H1 (cell line): ENCODE measurements around the gene POLH. TPM values are rescaled to one million over a fixed set of nuclear protein-coding genes. Genes with fewer than 3 reads are reported as not detected.
"Not testable (repeated sequence)": the region's sequence is repeated elsewhere in the genome, so short reads cannot be mapped to it uniquely, and the experiment has no call there.

ENCODE experiments used
- CTCF ChIA-PET: fragments of 300-600 bp; sonication (Branson Sonifier 250); formaldehyde crosslinking; loops from one replicate; lab custom pipeline; 2021; ENCODE audit not compliant: partially characterized antibody; lab: Charles Lee
- POLR2A ChIA-PET: fragments of 300-600 bp; sonication (Branson Sonifier 250); formaldehyde crosslinking; loops from one replicate; lab custom pipeline; 2021; ENCODE audit warnings: inconsistent platforms; ENCODE audit not compliant: partially characterized antibody; lab: Charles Lee
- DNase-seq, 2 experiments: peaks; one replicate each; pipeline versions ENCODE4 v3.0.0 to v3.0.0-alpha.2; 2010 to 2022; ENCODE audit warnings: low spot score in 2 of 2, low read depth in 1 of 2, mixed read lengths in 1 of 2
- FAIRE-seq: peaks from 2 replicates; lab custom pipeline; 2011; peaks lifted over from hg19 to GRCh38; lab: Jason Lieb, UNC
- H2AFZ ChIP-seq: 2 replicates; pipeline ENCODE4 v1.8.1; 2012; ENCODE audit warnings: low read length, inconsistent platforms
- H2AK5ac ChIP-seq: 2 replicates; pipeline ENCODE4 v1.6.1; 2013; ENCODE audit warnings: low read depth, low read length
- H2BK120ac ChIP-seq: replicated peaks from 2 replicates; pipeline ENCODE3; 2013; ENCODE audit warnings: low read depth, low read length, inconsistent platforms
- H2BK12ac ChIP-seq: 2 replicates; pipeline ENCODE4 v1.6.1; 2013; ENCODE audit warnings: low read depth, low read length
- H2BK15ac ChIP-seq: 2 replicates; pipeline ENCODE4 v1.6.1; 2013; ENCODE audit warnings: low read length
- H2BK20ac ChIP-seq: 2 replicates; pipeline ENCODE4 v1.6.1; 2013; ENCODE audit warnings: low read length
- H2BK5ac ChIP-seq: 2 replicates; pipeline ENCODE4 v1.6.1; 2013; ENCODE audit warnings: low read depth, low read length
- H3K14ac ChIP-seq: 2 replicates; pipeline ENCODE4 v1.6.1; 2013; ENCODE audit warnings: inconsistent platforms; ENCODE audit not compliant: insufficient read length
- H3K18ac ChIP-seq: 2 replicates; pipeline ENCODE4 v1.6.1; 2013; ENCODE audit warnings: low read length; ENCODE audit errors: extremely low read depth
- H3K23ac ChIP-seq: 2 replicates; pipeline ENCODE4 v1.6.1; 2013; ENCODE audit warnings: inconsistent platforms; ENCODE audit not compliant: insufficient read length
- H3K23me2 ChIP-seq: 2 replicates; pipeline ENCODE4 v1.6.1; 2013; ENCODE audit warnings: low read depth, low read length
- H3K27ac ChIP-seq: 2 replicates; pipeline ENCODE4 v1.6.1; 2011; ENCODE audit warnings: low read depth, low read length, inconsistent platforms
- H3K27me3 ChIP-seq, 4 experiments: replicated peaks in 1 of 4; 1 replicate in 1 of 4; 2 replicates in 3 of 4; pipeline versions ENCODE4 v1.6.1 to v1.8.1; 2011 to 2013; ENCODE audit warnings: low read length in 3 of 4, mild to moderate bottlenecking in 3 of 4, inconsistent platforms in 2 of 4, mixed read lengths in 2 of 4, moderate library complexity in 1 of 4; ENCODE audit not compliant: control insufficient read depth in 3 of 4, insufficient read depth in 3 of 4; ENCODE audit errors: extremely low read depth in 1 of 4
- H3K36me3 ChIP-seq, 4 experiments: 2 replicates each; pipeline versions ENCODE4 v1.6.1 to v1.8.1; 2011 to 2013; ENCODE audit warnings: mild to moderate bottlenecking in 4 of 4, low read length in 3 of 4, moderate library complexity in 2 of 4, control low read depth in 1 of 4, inconsistent platforms in 1 of 4; ENCODE audit not compliant: insufficient read depth in 4 of 4, control insufficient read depth in 2 of 4
- H3K4ac ChIP-seq: replicated peaks from 2 replicates; pipeline ENCODE3; 2013; ENCODE audit warnings: low read length, low read depth, mixed read lengths, inconsistent platforms; ENCODE audit not compliant: insufficient read length
- H3K4me1 ChIP-seq, 4 experiments: replicated peaks in 1 of 4; 1 replicate in 1 of 4; 2 replicates in 3 of 4; pipeline versions ENCODE4 v1.6.1 to v1.8.1; 2011 to 2013; ENCODE audit warnings: low read length in 3 of 4, inconsistent platforms in 2 of 4, mixed read lengths in 1 of 4; ENCODE audit not compliant: insufficient read depth in 4 of 4, control insufficient read depth in 3 of 4
- H3K4me2 ChIP-seq, 2 experiments: 2 replicates each; pipeline versions ENCODE4 v1.6.1 to v1.8.1; 2011 to 2013; ENCODE audit warnings: low read depth in 2 of 2, low read length in 2 of 2, control low read depth in 1 of 2, inconsistent platforms in 1 of 2, mild to moderate bottlenecking in 1 of 2; ENCODE audit not compliant: insufficient read depth in 1 of 2
- H3K4me3 ChIP-seq, 4 experiments: fragments of 200-600, 300-600 bp in 1 of 4; sonication (generic), shearing (Covaris generic), sonication (Bioruptor Twin) in 1 of 4; 2 replicates each; pipeline versions ENCODE4 v1.5.1 to v1.8.1; 2011 to 2016; ENCODE audit warnings: low read length in 4 of 4, low read depth in 3 of 4, control low read depth in 2 of 4, inconsistent platforms in 2 of 4, mild to moderate bottlenecking in 2 of 4, mixed read lengths in 1 of 4, moderate library complexity in 1 of 4; ENCODE audit not compliant: insufficient read depth in 2 of 4; ENCODE audit errors: extremely low read depth in 1 of 4
- H3K56ac ChIP-seq: replicated peaks from 2 replicates; pipeline ENCODE3; 2013; ENCODE audit warnings: low read depth, mild to moderate bottlenecking, mixed read lengths, low read length, inconsistent platforms; ENCODE audit not compliant: insufficient read length
- H3K79me1 ChIP-seq: 2 replicates; pipeline ENCODE4 v1.6.1; 2013; ENCODE audit warnings: low read depth, low read length, control low read depth
- H3K79me2 ChIP-seq, 2 experiments: 2 replicates each; pipeline versions ENCODE4 v1.6.1 to v1.8.1; 2012 to 2013; ENCODE audit warnings: low read length in 2 of 2, mild to moderate bottlenecking in 2 of 2, inconsistent platforms in 1 of 2; ENCODE audit not compliant: insufficient read depth in 2 of 2, control insufficient read depth in 1 of 2
- H3K9ac ChIP-seq, 4 experiments: replicated peaks in 1 of 4; 1 replicate in 1 of 4; 2 replicates in 3 of 4; pipeline versions ENCODE4 v1.6.1 to v1.8.1; 2011 to 2013; ENCODE audit warnings: low read depth in 3 of 4, low read length in 3 of 4, control low read depth in 2 of 4, mild to moderate bottlenecking in 2 of 4, moderate library complexity in 2 of 4, inconsistent platforms in 1 of 4; ENCODE audit errors: extremely low read depth in 1 of 4
- H3K9me3 ChIP-seq, 2 experiments: 2 replicates each; pipeline versions ENCODE4 v1.6.1 to v1.8.1; 2012 to 2013; ENCODE audit warnings: mild to moderate bottlenecking in 2 of 2, moderate library complexity in 2 of 2, control low read depth in 1 of 2, inconsistent platforms in 1 of 2, low read depth in 1 of 2, low read length in 1 of 2, mixed read lengths in 1 of 2; ENCODE audit not compliant: insufficient read depth in 2 of 2
- H4K20me1 ChIP-seq, 2 experiments: replicated peaks in 1 of 2; 2 replicates each; pipeline versions ENCODE3 to v1.8.1; 2011 to 2013; ENCODE audit warnings: inconsistent platforms in 2 of 2, low read length in 2 of 2, mild to moderate bottlenecking in 1 of 2; ENCODE audit not compliant: insufficient read depth in 2 of 2, control insufficient read depth in 1 of 2
- H4K5ac ChIP-seq: 2 replicates; pipeline ENCODE4 v1.6.1; 2013; ENCODE audit warnings: low read length, low read depth, mixed read lengths, inconsistent platforms; ENCODE audit not compliant: insufficient read length
- H4K8ac ChIP-seq: 2 replicates; pipeline ENCODE4 v1.8.0; 2013; ENCODE audit warnings: mild to moderate bottlenecking, moderate library complexity, low read length, inconsistent platforms; ENCODE audit not compliant: insufficient read depth; ENCODE audit errors: extremely low read depth
- H4K91ac ChIP-seq: replicated peaks from 2 replicates; pipeline ENCODE3; 2013; ENCODE audit warnings: low read length, mixed read lengths, inconsistent platforms; ENCODE audit not compliant: insufficient read length
- POLR2A ChIP-seq, 2 experiments: IDR thresholded peaks; 1 replicate in 1 of 2; 2 replicates in 1 of 2; pipeline ENCODE4 v1.6.1; 2011; ENCODE audit warnings: low read depth in 2 of 2, low read length in 2 of 2, mild to moderate bottlenecking in 2 of 2; ENCODE audit errors: control extremely low read depth in 1 of 2
- RBBP5 ChIP-seq: IDR thresholded peaks from 2 replicates; pipeline ENCODE4 v1.7.1; 2012; ENCODE audit warnings: low read depth, mild to moderate bottlenecking, inconsistent platforms, low read length, moderate library complexity, borderline replicate concordance
- TAF1 ChIP-seq: IDR thresholded peaks from 2 replicates; pipeline ENCODE4 v1.6.1; 2011; ENCODE audit warnings: mild to moderate bottlenecking, low read depth, low read length
- WGBS, 2 experiments: shearing (Covaris generic) in 1 of 2; methylation state at CpG; one replicate each; pipeline versions ENCODE4 v1.1.6 to v1.1.7; 2013 to 2015; ENCODE audit warnings: low lambda C conversion rate in 2 of 2, mixed read lengths in 2 of 2, inconsistent platforms in 1 of 2, low coverage in 1 of 2, missing lambda C conversion rate in 1 of 2; ENCODE audit not compliant: insufficient replicate concordance in 2 of 2, insufficient coverage in 1 of 2, insufficient read length in 1 of 2; ENCODE audit errors: extremely low coverage in 1 of 2, missing lambda C conversion rate in 1 of 2; 5-methylcytosine and 5-hydroxymethylcytosine counted together
- polyA plus RNA-seq, 7 experiments: library from polyadenylated mRNA; depleted of rRNA in 3 of 7; stranded (reverse) in 5 of 7; unstranded in 2 of 7; fragments of >200 nt in 5 of 7; fragments of 200-250 nt in 2 of 7; gene quantifications; 1 replicate in 5 of 7; 2 replicates in 1 of 7; 4 replicates in 1 of 7; pipeline versions ENCODE4 v1.2.1 to v1.2.3, GENCODE V29; 2011 to 2013; ENCODE audit warnings: missing spikeins in 2 of 7, mixed read lengths in 2 of 7
- total RNA-seq: library from RNA; stranded (reverse); fragmentation: NEBNext Ultra II Directional; extraction: Animal tissue kit (Norgen Biotek cat#: 25700); gene quantifications from 2 replicates; pipeline ENCODE4 v1.2.1, GENCODE V29; 2021

POLH gene
- total and polyA plus RNA-seq, 2 of the 8 experiments (the other 6 are each of a cell fraction or from before 2014, with no cell fraction given): 5.8 to 12.4 TPM

- no peak for TF ChIP-seq POLR2A (IDR thresholded peaks at IDR 0.05; ENCODE audit: control extremely low read depth in 1 of 2, low read depth in 2 of 2, low read length in 2 of 2)
- no peak for TF ChIP-seq TAF1
- TF ChIP-seq RBBP5: no peak
Observed at GRCh38 chr6:43588194-43588593, 12.2 kb downstream of the POLH start (continued).

- H3K14ac ChIP-seq, POLR2A ChIA-PET, H2BK12ac ChIP-seq, H2BK5ac ChIP-seq, H3K79me1 ChIP-seq, H3K4ac ChIP-seq, H2BK120ac ChIP-seq, H4K5ac ChIP-seq, H3K18ac ChIP-seq, DNase-seq, H3K4me2 ChIP-seq, H2BK15ac ChIP-seq, H3K9ac ChIP-seq, H3K23me2 ChIP-seq, FAIRE-seq, H3K4me3 ChIP-seq, H3K4me1 ChIP-seq, H4K8ac ChIP-seq, H4K20me1 ChIP-seq, H2BK20ac ChIP-seq, H2AK5ac ChIP-seq, H3K27ac ChIP-seq, H2AFZ ChIP-seq, H3K23ac ChIP-seq, CTCF ChIA-PET, H3K9me3 ChIP-seq, H3K56ac ChIP-seq, H3K27me3 ChIP-seq, H4K91ac ChIP-seq, H3K79me2 ChIP-seq: not testable (repeated sequence)
- 100% methylated on average over 1 of the region's 1 CpG; no CpG with 5 or more reads in 1 of the 2 experiments for WGBS, 2 experiments
- H3K36me3 ChIP-seq: peaks cover under 1 to 24% (median 10%) of the 10 kb centered on the region in 4 experiments; a peak in 5 of 8 replicates
Observed at GRCh38 chr6:43589564-43589963, 13.6 kb downstream of the POLH start.
